ENCODE measurements around the gene MAGI1. TPM values are rescaled to one million over a fixed set of nuclear protein-coding genes. Genes with fewer than 3 reads are reported as not detected.
"Not testable (repeated sequence)": the region's sequence is repeated elsewhere in the genome, so short reads cannot be mapped to it uniquely, and the experiment has no call there.

Gene MAGI1
- total RNA-seq, 1 experiment from 2014 or later, result 58.2 TPM

DNA sequence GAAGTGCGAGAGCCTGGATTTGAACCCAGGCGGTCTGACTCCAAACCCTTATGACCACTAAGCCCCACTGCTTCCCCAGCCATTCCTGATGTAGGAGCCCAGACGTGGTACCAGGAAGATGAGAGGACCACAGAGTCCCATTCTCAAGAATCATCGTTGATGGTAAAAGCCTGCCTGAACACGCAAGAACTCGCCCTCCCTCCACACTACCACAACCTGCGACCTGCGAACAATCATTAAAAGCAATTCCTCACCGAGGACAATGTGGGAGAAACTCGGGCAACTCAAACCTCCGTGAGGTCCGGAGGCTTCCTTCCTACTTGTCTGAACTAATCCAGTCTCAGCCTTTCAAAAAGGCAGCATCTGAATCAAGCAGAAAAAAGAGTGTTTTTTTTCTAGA, 10.3 kb downstream of the MAGI1 start:
- Mint-ChIP-seq H3K4me3 (no peak overlapping the region), H3K36me3 (no peaks in the 10 kb centered on the region), H3K27me3 (ENCODE audit: low read depth) (no peaks in the 10 kb centered on the region), H3K4me1 (peaks cover 47% of the 10 kb centered on the region), H3K27ac (peak overlapping the region; percentile 51; the same call in 1 of the 2 replicates), H3K9me3 (no peaks in the 10 kb centered on the region)
- POLR2A ChIA-PET, result no interaction called here
- TF ChIP-seq ESRRA (CRISPR knock-in tag; IDR thresholded peaks at IDR 0.05; ENCODE audit: borderline replicate concordance) (no peak), SMAD3 (CRISPR knock-in tag; IDR thresholded peaks at IDR 0.05; ENCODE audit: borderline replicate concordance) (no peak), NFATC4 (CRISPR knock-in tag; IDR thresholded peaks at IDR 0.05) (no peak), CREM (CRISPR knock-in tag; IDR thresholded peaks at IDR 0.05) (no peak), ZNF671 (CRISPR knock-in tag; IDR thresholded peaks at IDR 0.05) (no peak)
- TF ChIP-seq, protein P1, sequence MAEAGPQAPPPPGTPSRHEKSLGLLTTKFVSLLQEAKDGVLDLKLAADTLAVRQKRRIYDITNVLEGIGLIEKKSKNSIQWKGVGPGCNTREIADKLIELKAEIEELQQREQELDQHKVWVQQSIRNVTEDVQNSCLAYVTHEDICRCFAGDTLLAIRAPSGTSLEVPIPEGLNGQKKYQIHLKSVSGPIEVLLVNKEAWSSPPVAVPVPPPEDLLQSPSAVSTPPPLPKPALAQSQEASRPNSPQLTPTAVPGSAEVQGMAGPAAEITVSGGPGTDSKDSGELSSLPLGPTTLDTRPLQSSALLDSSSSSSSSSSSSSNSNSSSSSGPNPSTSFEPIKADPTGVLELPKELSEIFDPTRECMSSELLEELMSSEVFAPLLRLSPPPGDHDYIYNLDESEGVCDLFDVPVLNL (CRISPR knock-in tag; IDR thresholded peaks at IDR 0.05; ENCODE audit: borderline replicate concordance, low read depth), result no peak
- CTCF ChIA-PET, result no interaction called here
- no peak for ATAC-seq
- no peak for DNase-seq (ENCODE audit: low spot score)

DNA sequence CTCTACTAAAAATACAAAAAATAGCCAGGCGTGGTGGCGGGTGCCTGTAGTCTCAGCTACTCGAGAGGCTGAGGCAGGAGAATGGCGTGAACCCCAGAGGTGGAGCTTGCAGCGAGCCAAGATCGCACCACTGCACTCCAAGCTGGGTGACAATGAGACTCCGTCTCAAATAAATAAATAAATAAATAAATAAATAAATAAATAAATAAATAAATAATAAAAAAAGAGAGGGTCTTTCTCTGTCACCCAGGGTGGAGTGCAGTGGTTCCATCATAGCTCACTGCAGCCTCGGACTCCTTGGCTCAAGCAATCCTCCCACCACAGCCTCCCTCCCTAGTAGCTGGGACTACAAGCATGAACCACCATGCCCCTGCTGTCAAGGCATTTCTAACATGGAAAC, 11.6 kb downstream of the MAGI1 start:
- DNase-seq (ENCODE audit: low spot score); ATAC-seq; POLR2A ChIA-PET; H3K4me3 Mint-ChIP-seq; H3K27ac Mint-ChIP-seq; H3K9me3 Mint-ChIP-seq; H3K27me3 Mint-ChIP-seq (ENCODE audit: low read depth); H3K36me3 Mint-ChIP-seq; CTCF ChIA-PET: not testable (repeated sequence)
- H3K4me1 Mint-ChIP-seq, result peaks cover 48% of the 10 kb centered on the region

- POLR2A ChIA-PET, result interaction anchor here (0.7 to 1.0 kb wide), 2 partner anchors 8 to 12 kb away, joined by 3 to 8 read pairs; no protein-coding TSS in a partner anchor
- no peak for ATAC-seq
Observed at GRCh38 chr3:66023738-66024385, 14.9 kb downstream of the MAGI1 start.

DNA sequence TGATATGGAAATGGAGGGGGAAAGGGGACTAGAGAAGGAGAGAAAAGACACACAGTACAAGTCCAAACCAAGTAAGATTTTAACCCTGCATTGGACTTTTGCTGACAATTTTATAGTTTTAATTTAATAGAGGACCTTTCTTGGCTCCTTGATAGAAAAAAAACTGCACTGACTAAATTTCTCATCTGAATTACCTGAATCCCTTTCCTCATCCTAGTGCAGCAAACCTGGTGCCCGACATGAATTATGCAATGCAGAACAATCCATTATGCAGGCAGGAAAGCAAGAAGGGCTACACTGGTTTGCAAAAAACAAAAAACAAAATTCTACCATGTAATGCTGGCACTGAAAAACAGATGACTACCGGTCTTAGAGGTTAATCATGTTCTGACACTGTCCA, 15.5 kb downstream of the MAGI1 start:
- no peak for ATAC-seq
- ChIA-PET POLR2A (interaction anchor here (1.0 kb wide), 1 partner anchor 13 kb away, joined by 3 read pairs; no protein-coding TSS in a partner anchor), CTCF (no interaction called here)
- TF ChIP-seq RORB (CRISPR knock-in tag; IDR thresholded peaks at IDR 0.05) (no peak), ZNF423 (CRISPR knock-in tag; IDR thresholded peaks at IDR 0.05) (no peak), MYBL2 (CRISPR knock-in tag; IDR thresholded peaks at IDR 0.05) (no peak), ERG (CRISPR knock-in tag; IDR thresholded peaks at IDR 0.05) (no peak)
- DNase-seq (ENCODE audit: low spot score), result no peak
- H3K36me3 Mint-ChIP-seq, result no peaks in the 10 kb centered on the region
- H3K9me3 Mint-ChIP-seq, result no peaks in the 10 kb centered on the region
- H3K27me3 Mint-ChIP-seq (ENCODE audit: low read depth), result no peaks in the 10 kb centered on the region
- H3K27ac Mint-ChIP-seq, result no peak overlapping the region
- H3K4me3 Mint-ChIP-seq, result no peak overlapping the region
- H3K4me1 Mint-ChIP-seq, result peaks cover 55% of the 10 kb centered on the region

More at GRCh38 chr3:66023738-66024385, 14.9 kb downstream of the MAGI1 start:
- peaks cover 56% of the 10 kb centered on the region for H3K4me1 Mint-ChIP-seq
- no peak overlapping the region for H3K4me3 Mint-ChIP-seq
- no peaks in the 10 kb centered on the region for H3K36me3 Mint-ChIP-seq
- no peak for DNase-seq (ENCODE audit: low spot score)
- H3K27me3 Mint-ChIP-seq (ENCODE audit: low read depth), result no peaks in the 10 kb centered on the region
- no peak overlapping the region for H3K27ac Mint-ChIP-seq
- TF ChIP-seq HMGXB4 (CRISPR knock-in tag; IDR thresholded peaks at IDR 0.05) (no peak), TP53 (CRISPR knock-in tag; IDR thresholded peaks at IDR 0.05) (no peak)
- no peaks in the 10 kb centered on the region for H3K9me3 Mint-ChIP-seq
- CTCF ChIA-PET, result interaction anchor here (0.7 kb wide), 2 partner anchors 13 to 115 kb away, joined by 3 to 6 read pairs; no protein-coding TSS in a partner anchor

All from WTC11 (cell line).